ENCODE measurements around the gene B3GALT4.
"Not testable (repeated sequence)": the region's sequence is repeated elsewhere in the genome, so short reads cannot be mapped to it uniquely, and the experiment has no call there.

B3GALT4 gene

GRCh38 chr6:33272275-33273128 lies 4.4 kb upstream of the B3GALT4 start:
- no peak for DNase-seq

GRCh38 chr6:33273129-33273923 lies 3.6 kb upstream of the B3GALT4 start:
- no peak for DNase-seq

GRCh38 chr6:33273924-33274902 lies 2.7 kb upstream of the B3GALT4 start:
- no peak for DNase-seq

- not testable (repeated sequence) for DNase-seq
Observed at GRCh38 chr6:33275795-33276580, 935 bp upstream of the B3GALT4 start.

- DNase-seq, result no peak
Observed at GRCh38 chr6:33276581-33276863, 401 bp upstream of the B3GALT4 start.

GRCh38 chr6:33277663-33278391 lies 904 bp downstream of the B3GALT4 start:
- peak in 2 of 5 donors; percentile 24 to 27 for DNase-seq

GRCh38 chr6:33278392-33278741 lies 1.4 kb downstream of the B3GALT4 start:
- no peak for DNase-seq

- DNase-seq, result no peak
Observed at GRCh38 chr6:33278810-33279209, 1.9 kb downstream of the B3GALT4 start.

GRCh38 chr6:33279257-33279695 lies 2.4 kb downstream of the B3GALT4 start:
- DNase-seq, result no peak

- no peak for DNase-seq
Observed at GRCh38 chr6:33279971-33280511, 3.1 kb downstream of the B3GALT4 start.

GRCh38 chr6:33280539-33280938 lies 3.6 kb downstream of the B3GALT4 start:
- DNase-seq, result no peak

- not testable (repeated sequence) for DNase-seq
Observed at GRCh38 chr6:33285214-33285613, 8.3 kb downstream of the B3GALT4 start.

- DNase-seq, result no peak
Observed at GRCh38 chr6:33286946-33287914, 10.3 kb downstream of the B3GALT4 start.

- DNase-seq, result no peak
Observed at GRCh38 chr6:33288141-33288920, 11.4 kb downstream of the B3GALT4 start.

GRCh38 chr6:33288921-33289783 lies 12.2 kb downstream of the B3GALT4 start, which contains the start of the genes PFDN6 and WDR46:
TSS of gene PFDN6 (plus strand) at chr6:33289601. CDS start at chr6:33289857, 256 bp downstream.
TSS of gene WDR46 (minus strand) at chr6:33289239. CDS start at chr6:33289170, 69 bp downstream.
- peak; percentile 53 to 90 (median 73) for DNase-seq

GRCh38 chr6:33289784-33290315 lies 12.9 kb downstream of the B3GALT4 start:
- DNase-seq, result no peak

- DNase-seq, result no peak
Observed at GRCh38 chr6:33290459-33290858, 13.5 kb downstream of the B3GALT4 start.

Data from T-helper 1 cell (primary cell).